GM23338 (cell line): ENCODE data around the gene BLOC1S3. TPM values are rescaled to one million over a fixed set of nuclear protein-coding genes. Genes with fewer than 3 reads are reported as not detected.

Source experiments
- ATAC-seq: fragments of 200-7000 bp; cut with Tn5 transposase; 3 replicates; pipeline ENCODE4 v1.9.1; 2020
- DNase-seq: peaks from one replicate; pipeline ENCODE4 v3.0.0-alpha.2; 2015; ENCODE audit warnings: low spot score
- H2AFZ ChIP-seq: fragments of 200-600 bp; sonication (generic); 2 replicates; pipeline ENCODE4 v1.8.0; 2016; ENCODE audit warnings: antibody characterized with exemption, mild to moderate bottlenecking, moderate library complexity
- H3F3A ChIP-seq: fragments of 200-600 bp; sonication (generic); replicated peaks from 2 replicates; pipeline ENCODE4 v1.8.0; 2017; ENCODE audit warnings: antibody characterized with exemption, mixed run types, low read depth
- H3K27ac ChIP-seq: fragments of 200-600 bp; sonication (generic); 2 replicates; pipeline ENCODE4 v1.6.1; 2016; ENCODE audit warnings: low read depth
- H3K27me3 ChIP-seq: fragments of 200-600 bp; sonication (generic); 2 replicates; pipeline ENCODE4 v1.8.0; 2016; ENCODE audit warnings: mild to moderate bottlenecking, mixed run types, moderate library complexity; ENCODE audit not compliant: insufficient read depth
- H3K36me3 ChIP-seq: fragments of 200-600 bp; sonication (generic); 2 replicates; pipeline ENCODE4 v1.8.0; 2016; ENCODE audit warnings: mild to moderate bottlenecking; ENCODE audit not compliant: insufficient read depth
- H3K4me1 ChIP-seq: fragments of 200-600 bp; sonication (generic); 2 replicates; pipeline ENCODE4 v1.8.0; 2016; ENCODE audit warnings: mild to moderate bottlenecking, moderate library complexity; ENCODE audit not compliant: insufficient read depth
- H3K4me2 ChIP-seq: fragments of 200-600 bp; sonication (generic); 2 replicates; pipeline ENCODE4 v1.7.1; 2017; ENCODE audit warnings: mixed run types
- H3K4me3 ChIP-seq: fragments of 200-600 bp; sonication (generic); 2 replicates; pipeline ENCODE4 v1.6.1; 2016; ENCODE audit warnings: mixed run types
- H3K79me2 ChIP-seq: fragments of 200-600 bp; sonication (generic); replicated peaks from 2 replicates; pipeline ENCODE4 v1.8.0; 2017; ENCODE audit warnings: mild to moderate bottlenecking; ENCODE audit not compliant: insufficient read depth
- H3K9me2 ChIP-seq: fragments of 200-600 bp; sonication (generic); 2 replicates; pipeline ENCODE4 v1.8.0; 2017; ENCODE audit not compliant: insufficient read depth
- H4K20me1 ChIP-seq: fragments of 200-600 bp; sonication (generic); replicated peaks from 2 replicates; pipeline ENCODE4 v1.8.0; 2017; ENCODE audit warnings: mild to moderate bottlenecking; ENCODE audit not compliant: insufficient read depth
- H3K27ac Mint-ChIP-seq: 2 replicates; pipeline ENCODE4 v1.8.0; 2020; ENCODE audit warnings: inconsistent platforms, mild to moderate bottlenecking, moderate library complexity, mixed read lengths
- H3K27me3 Mint-ChIP-seq: 3 replicates; pipeline ENCODE4 v1.8.0; 2022; ENCODE audit warnings: low read depth, mild to moderate bottlenecking, moderate library complexity, mixed read lengths, inconsistent platforms; ENCODE audit not compliant: insufficient read depth, poor library complexity
- H3K36me3 Mint-ChIP-seq: 3 replicates; pipeline ENCODE4 v1.8.0; 2021; ENCODE audit warnings: low read depth, mild to moderate bottlenecking, inconsistent platforms, moderate library complexity, mixed read lengths
- H3K4me1 Mint-ChIP-seq: 3 replicates; pipeline ENCODE4 v1.8.0; 2020; ENCODE audit warnings: mild to moderate bottlenecking, inconsistent platforms, mixed read lengths
- H3K4me3 Mint-ChIP-seq: 3 replicates; pipeline ENCODE4 v1.8.0; 2021; ENCODE audit warnings: moderate library complexity, mild to moderate bottlenecking, inconsistent platforms, mixed read lengths
- H3K9me3 Mint-ChIP-seq: 3 replicates; pipeline ENCODE4 v1.8.0; 2020; ENCODE audit warnings: moderate library complexity, mild to moderate bottlenecking, inconsistent platforms, mixed read lengths
- CREB1 ChIP-seq: fragments of 250-450 bp; sonication (Bioruptor Pico); IDR thresholded peaks from 2 replicates; pipeline ENCODE4 v1.5.0; 2020; ENCODE audit warnings: low read depth, mild to moderate bottlenecking, moderate library complexity
- EZH2 ChIP-seq: fragments of 200-600 bp; sonication (generic); IDR thresholded peaks from one replicate; pipeline ENCODE4 v1.8.0; 2017; ENCODE audit warnings: antibody characterized with exemption, mild to moderate bottlenecking, low read depth; ENCODE audit not compliant: unreplicated experiment
- EZH2phosphoT487 ChIP-seq: fragments of 200-600 bp; sonication (generic); IDR thresholded peaks from one replicate; pipeline ENCODE4 v1.8.1; 2018; ENCODE audit warnings: antibody characterized with exemption; ENCODE audit not compliant: unreplicated experiment
- JUNB ChIP-seq: IDR thresholded peaks from one replicate; pipeline ENCODE4 v1.6.1; 2016; ENCODE audit warnings: antibody characterized with exemption; ENCODE audit not compliant: unreplicated experiment
- NANOG ChIP-seq: IDR thresholded peaks from 2 replicates; pipeline ENCODE4 v1.6.1; 2016; ENCODE audit warnings: antibody characterized with exemption, borderline replicate concordance
- POLR2AphosphoS5 ChIP-seq: IDR thresholded peaks from 2 replicates; pipeline ENCODE4 v1.6.1; 2016; ENCODE audit warnings: antibody characterized with exemption, low read depth
- STAT1 ChIP-seq: IDR thresholded peaks from one replicate; pipeline ENCODE4 v1.6.1; 2016; ENCODE audit warnings: antibody characterized with exemption; ENCODE audit not compliant: unreplicated experiment
- ZNF114 ChIP-seq: fragments of 250-450 bp; sonication (Bioruptor Pico); IDR thresholded peaks from 2 replicates; pipeline ENCODE4 v1.5.0; 2020; ENCODE audit warnings: mild to moderate bottlenecking, moderate library complexity
- ZNF331 ChIP-seq: fragments of 250-450 bp; sonication (Bioruptor Pico); IDR thresholded peaks from 2 replicates; pipeline ENCODE4 v1.5.0; 2020; ENCODE audit warnings: low read depth, mild to moderate bottlenecking, moderate library complexity
- polyA plus RNA-seq: library from polyadenylated mRNA; unstranded; fragments of >200 nt; fragmentation: Nextera tagmentation; extraction: Ambion mirVana; gene quantifications from 2 replicates; pipeline ENCODE4 v1.2.1, GENCODE V29; 2016
- total RNA-seq: library from RNA; depleted of rRNA; stranded (reverse); fragments of >200 nt; shearing (Covaris generic); gene quantifications from 2 replicates; pipeline ENCODE4 v1.2.3, GENCODE V29; 2014
- TF ChIP-seq, protein P1 (sequence below): IDR thresholded peaks from one replicate; pipeline ENCODE4 v1.6.1; 2018; ENCODE audit warnings: antibody characterized with exemption; ENCODE audit not compliant: unreplicated experiment
- TF ChIP-seq, protein P2 (sequence below): IDR thresholded peaks from 2 replicates; pipeline ENCODE4 v1.6.1; 2016; ENCODE audit warnings: antibody characterized with exemption
- TF ChIP-seq, protein P3 (sequence below), 2 experiments: fragments of 200-600 bp in 1 of 2; sonication (generic) in 1 of 2; conservative IDR thresholded peaks; 2 replicates each; pipeline versions ENCODE4 v1.5.1 to v1.6.1; 2016 to 2017; ENCODE audit warnings: antibody characterized with exemption in 2 of 2, low read depth in 2 of 2, mild to moderate bottlenecking in 2 of 2, moderate library complexity in 1 of 2
- TF ChIP-seq, protein P4 (sequence below): fragments of 250-450 bp; sonication (Bioruptor Pico); IDR thresholded peaks from 2 replicates; pipeline ENCODE4 v1.5.0; 2020; ENCODE audit warnings: mild to moderate bottlenecking, moderate library complexity

BLOC1S3 gene
- total and polyA plus RNA-seq, 2 experiments from 2014 or later: 2.5 to 15.9 TPM

DNA sequence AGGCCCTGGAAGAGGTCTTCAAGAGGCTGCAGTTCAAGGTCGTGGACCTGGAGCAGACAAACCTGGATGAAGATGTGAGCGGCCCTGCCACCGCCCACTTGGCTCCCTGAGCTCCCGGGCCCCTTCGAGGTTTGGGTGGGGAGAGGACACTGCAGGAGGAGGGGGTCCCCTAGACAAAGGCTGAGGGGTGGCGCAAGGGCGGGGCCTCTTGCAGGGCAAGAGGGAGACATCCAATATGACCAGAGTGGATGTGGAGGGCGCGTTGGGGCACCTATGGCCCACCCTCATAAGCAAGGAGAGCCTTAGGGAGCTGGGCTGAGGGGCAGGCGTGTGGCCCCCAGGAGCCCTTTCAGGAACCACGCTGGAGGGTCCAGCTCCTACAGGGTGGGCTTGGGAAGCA is 38.1 kb upstream of the BLOC1S3 start:
- no peaks in the 10 kb centered on the region; the same call in 2 of the 3 replicates for H3K9me3 Mint-ChIP-seq
- H3K27ac Mint-ChIP-seq: no peak overlapping the region

More for the DNA sequence above, 38.1 kb upstream of the BLOC1S3 start:
- Histone ChIP-seq H3K27me3 (no peaks in the 10 kb centered on the region), H3K27ac (no peak overlapping the region), H2AFZ (no peak overlapping the region), H3K79me2 (peaks cover 31% of the 10 kb centered on the region), H3K36me3 (no peaks in the 10 kb centered on the region), H3K4me2 (no peak overlapping the region), H3K4me3 (no peak overlapping the region), H3K4me1 (peaks cover 14% of the 10 kb centered on the region; the same call in 1 of the 2 replicates), H3F3A (no peaks in the 10 kb centered on the region), H4K20me1 (peaks cover 3% of the 10 kb centered on the region; the same call in 1 of the 2 replicates), H3K9me2 (no peaks in the 10 kb centered on the region)
- Mint-ChIP-seq H3K27me3 (peaks cover 15% of the 10 kb centered on the region), H3K4me3 (no peak overlapping the region), H3K36me3 (peaks cover 18% of the 10 kb centered on the region), H3K4me1 (peaks cover 24% of the 10 kb centered on the region)
- DNase-seq (no peak), ATAC-seq (no peak)
- TF ChIP-seq EZH2: no peak
- no peak for TF ChIP-seq CREB1 (CRISPR knock-in tag)
- TF ChIP-seq EZH2phosphoT487: no peak
- TF ChIP-seq, protein P1, sequence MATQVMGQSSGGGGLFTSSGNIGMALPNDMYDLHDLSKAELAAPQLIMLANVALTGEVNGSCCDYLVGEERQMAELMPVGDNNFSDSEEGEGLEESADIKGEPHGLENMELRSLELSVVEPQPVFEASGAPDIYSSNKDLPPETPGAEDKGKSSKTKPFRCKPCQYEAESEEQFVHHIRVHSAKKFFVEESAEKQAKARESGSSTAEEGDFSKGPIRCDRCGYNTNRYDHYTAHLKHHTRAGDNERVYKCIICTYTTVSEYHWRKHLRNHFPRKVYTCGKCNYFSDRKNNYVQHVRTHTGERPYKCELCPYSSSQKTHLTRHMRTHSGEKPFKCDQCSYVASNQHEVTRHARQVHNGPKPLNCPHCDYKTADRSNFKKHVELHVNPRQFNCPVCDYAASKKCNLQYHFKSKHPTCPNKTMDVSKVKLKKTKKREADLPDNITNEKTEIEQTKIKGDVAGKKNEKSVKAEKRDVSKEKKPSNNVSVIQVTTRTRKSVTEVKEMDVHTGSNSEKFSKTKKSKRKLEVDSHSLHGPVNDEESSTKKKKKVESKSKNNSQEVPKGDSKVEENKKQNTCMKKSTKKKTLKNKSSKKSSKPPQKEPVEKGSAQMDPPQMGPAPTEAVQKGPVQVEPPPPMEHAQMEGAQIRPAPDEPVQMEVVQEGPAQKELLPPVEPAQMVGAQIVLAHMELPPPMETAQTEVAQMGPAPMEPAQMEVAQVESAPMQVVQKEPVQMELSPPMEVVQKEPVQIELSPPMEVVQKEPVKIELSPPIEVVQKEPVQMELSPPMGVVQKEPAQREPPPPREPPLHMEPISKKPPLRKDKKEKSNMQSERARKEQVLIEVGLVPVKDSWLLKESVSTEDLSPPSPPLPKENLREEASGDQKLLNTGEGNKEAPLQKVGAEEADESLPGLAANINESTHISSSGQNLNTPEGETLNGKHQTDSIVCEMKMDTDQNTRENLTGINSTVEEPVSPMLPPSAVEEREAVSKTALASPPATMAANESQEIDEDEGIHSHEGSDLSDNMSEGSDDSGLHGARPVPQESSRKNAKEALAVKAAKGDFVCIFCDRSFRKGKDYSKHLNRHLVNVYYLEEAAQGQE: no peak
- no peak for TF ChIP-seq ZNF114 (CRISPR knock-in tag)
- TF ChIP-seq, protein P2, sequence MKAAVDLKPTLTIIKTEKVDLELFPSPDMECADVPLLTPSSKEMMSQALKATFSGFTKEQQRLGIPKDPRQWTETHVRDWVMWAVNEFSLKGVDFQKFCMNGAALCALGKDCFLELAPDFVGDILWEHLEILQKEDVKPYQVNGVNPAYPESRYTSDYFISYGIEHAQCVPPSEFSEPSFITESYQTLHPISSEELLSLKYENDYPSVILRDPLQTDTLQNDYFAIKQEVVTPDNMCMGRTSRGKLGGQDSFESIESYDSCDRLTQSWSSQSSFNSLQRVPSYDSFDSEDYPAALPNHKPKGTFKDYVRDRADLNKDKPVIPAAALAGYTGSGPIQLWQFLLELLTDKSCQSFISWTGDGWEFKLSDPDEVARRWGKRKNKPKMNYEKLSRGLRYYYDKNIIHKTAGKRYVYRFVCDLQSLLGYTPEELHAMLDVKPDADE: no peak
- no peak for TF ChIP-seq JUNB
- TF ChIP-seq, protein P3, sequence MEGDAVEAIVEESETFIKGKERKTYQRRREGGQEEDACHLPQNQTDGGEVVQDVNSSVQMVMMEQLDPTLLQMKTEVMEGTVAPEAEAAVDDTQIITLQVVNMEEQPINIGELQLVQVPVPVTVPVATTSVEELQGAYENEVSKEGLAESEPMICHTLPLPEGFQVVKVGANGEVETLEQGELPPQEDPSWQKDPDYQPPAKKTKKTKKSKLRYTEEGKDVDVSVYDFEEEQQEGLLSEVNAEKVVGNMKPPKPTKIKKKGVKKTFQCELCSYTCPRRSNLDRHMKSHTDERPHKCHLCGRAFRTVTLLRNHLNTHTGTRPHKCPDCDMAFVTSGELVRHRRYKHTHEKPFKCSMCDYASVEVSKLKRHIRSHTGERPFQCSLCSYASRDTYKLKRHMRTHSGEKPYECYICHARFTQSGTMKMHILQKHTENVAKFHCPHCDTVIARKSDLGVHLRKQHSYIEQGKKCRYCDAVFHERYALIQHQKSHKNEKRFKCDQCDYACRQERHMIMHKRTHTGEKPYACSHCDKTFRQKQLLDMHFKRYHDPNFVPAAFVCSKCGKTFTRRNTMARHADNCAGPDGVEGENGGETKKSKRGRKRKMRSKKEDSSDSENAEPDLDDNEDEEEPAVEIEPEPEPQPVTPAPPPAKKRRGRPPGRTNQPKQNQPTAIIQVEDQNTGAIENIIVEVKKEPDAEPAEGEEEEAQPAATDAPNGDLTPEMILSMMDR (conservative IDR thresholded peaks at IDR 0.05; ENCODE audit: low read depth in 2 of 2): no peak
- TF ChIP-seq NANOG: no peak
- no peak for TF ChIP-seq ZNF331 (CRISPR knock-in tag)
- TF ChIP-seq POLR2AphosphoS5: no peak
- no peak for TF ChIP-seq STAT1
- TF ChIP-seq, protein P4, sequence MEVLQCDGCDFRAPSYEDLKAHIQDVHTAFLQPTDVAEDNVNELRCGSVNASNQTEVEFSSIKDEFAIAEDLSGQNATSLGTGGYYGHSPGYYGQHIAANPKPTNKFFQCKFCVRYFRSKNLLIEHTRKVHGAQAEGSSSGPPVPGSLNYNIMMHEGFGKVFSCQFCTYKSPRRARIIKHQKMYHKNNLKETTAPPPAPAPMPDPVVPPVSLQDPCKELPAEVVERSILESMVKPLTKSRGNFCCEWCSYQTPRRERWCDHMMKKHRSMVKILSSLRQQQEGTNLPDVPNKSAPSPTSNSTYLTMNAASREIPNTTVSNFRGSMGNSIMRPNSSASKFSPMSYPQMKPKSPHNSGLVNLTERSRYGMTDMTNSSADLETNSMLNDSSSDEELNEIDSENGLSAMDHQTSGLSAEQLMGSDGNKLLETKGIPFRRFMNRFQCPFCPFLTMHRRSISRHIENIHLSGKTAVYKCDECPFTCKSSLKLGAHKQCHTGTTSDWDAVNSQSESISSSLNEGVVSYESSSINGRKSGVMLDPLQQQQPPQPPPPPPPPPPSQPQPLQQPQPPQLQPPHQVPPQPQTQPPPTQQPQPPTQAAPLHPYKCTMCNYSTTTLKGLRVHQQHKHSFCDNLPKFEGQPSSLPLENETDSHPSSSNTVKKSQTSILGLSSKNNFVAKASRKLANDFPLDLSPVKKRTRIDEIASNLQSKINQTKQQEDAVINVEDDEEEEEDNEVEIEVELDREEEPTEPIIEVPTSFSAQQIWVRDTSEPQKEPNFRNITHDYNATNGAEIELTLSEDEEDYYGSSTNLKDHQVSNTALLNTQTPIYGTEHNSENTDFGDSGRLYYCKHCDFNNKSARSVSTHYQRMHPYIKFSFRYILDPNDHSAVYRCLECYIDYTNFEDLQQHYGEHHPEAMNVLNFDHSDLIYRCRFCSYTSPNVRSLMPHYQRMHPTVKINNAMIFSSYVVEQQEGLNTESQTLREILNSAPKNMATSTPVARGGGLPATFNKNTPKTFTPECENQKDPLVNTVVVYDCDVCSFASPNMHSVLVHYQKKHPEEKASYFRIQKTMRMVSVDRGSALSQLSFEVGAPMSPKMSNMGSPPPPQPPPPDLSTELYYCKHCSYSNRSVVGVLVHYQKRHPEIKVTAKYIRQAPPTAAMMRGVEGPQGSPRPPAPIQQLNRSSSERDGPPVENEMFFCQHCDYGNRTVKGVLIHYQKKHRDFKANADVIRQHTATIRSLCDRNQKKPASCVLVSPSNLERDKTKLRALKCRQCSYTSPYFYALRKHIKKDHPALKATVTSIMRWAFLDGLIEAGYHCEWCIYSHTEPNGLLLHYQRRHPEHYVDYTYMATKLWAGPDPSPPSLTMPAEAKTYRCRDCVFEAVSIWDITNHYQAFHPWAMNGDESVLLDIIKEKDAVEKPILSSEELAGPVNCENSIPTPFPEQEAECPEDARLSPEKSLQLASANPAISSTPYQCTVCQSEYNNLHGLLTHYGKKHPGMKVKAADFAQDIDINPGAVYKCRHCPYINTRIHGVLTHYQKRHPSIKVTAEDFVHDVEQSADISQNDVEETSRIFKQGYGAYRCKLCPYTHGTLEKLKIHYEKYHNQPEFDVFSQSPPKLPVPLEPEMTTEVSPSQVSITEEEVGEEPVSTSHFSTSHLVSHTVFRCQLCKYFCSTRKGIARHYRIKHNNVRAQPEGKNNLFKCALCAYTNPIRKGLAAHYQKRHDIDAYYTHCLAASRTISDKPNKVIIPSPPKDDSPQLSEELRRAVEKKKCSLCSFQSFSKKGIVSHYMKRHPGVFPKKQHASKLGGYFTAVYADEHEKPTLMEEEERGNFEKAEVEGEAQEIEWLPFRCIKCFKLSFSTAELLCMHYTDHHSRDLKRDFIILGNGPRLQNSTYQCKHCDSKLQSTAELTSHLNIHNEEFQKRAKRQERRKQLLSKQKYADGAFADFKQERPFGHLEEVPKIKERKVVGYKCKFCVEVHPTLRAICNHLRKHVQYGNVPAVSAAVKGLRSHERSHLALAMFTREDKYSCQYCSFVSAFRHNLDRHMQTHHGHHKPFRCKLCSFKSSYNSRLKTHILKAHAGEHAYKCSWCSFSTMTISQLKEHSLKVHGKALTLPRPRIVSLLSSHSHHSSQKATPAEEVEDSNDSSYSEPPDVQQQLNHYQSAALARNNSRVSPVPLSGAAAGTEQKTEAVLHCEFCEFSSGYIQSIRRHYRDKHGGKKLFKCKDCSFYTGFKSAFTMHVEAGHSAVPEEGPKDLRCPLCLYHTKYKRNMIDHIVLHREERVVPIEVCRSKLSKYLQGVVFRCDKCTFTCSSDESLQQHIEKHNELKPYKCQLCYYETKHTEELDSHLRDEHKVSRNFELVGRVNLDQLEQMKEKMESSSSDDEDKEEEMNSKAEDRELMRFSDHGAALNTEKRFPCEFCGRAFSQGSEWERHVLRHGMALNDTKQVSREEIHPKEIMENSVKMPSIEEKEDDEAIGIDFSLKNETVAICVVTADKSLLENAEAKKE (CRISPR knock-in tag): no peak
